ENCODE measurements around the gene PRRG4.
A peak's percentile ranks its signal among the peaks of the same experiment; 100 is the strongest.
"Not testable (repeated sequence)": the region's sequence is repeated elsewhere in the genome, so short reads cannot be mapped to it uniquely, and the experiment has no call there.

PRRG4 gene

DNA sequence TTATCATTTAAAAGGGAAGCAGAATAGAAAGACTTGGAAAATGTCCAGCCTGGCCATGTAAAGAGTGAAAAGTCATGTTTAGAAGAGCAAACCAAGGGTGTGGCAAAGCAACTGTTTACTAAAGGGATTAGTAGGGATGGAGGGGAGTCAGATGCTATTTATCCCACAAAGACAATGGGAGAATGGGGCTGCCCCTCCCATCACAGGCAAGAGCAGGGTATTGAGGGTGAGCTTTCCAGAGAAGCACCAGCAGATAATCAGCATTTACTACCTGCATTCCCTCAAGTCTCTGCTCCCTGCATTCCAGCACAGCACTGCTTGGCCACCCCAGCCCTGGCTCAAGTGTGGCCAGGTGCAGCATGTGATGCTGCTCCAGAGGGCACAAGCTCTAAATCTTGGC is 44.4 kb downstream of the PRRG4 start:
- H3K4me3 ChIP-seq (ENCODE audit: low read length), result no peak overlapping the region
- DNase-seq (ENCODE audit: low read depth, low spot score), result no peak

- no peak overlapping the region for H3K4me3 ChIP-seq (ENCODE audit: low read length)
- no peak for DNase-seq (ENCODE audit: low read depth, low spot score)
Measured at GRCh38 chr11:32881286-32881685, 51.6 kb downstream of the PRRG4 start.

- no peak for DNase-seq (ENCODE audit: low read depth, low spot score)
Measured at GRCh38 chr11:32883421-32883820, 53.7 kb downstream of the PRRG4 start.

DNA sequence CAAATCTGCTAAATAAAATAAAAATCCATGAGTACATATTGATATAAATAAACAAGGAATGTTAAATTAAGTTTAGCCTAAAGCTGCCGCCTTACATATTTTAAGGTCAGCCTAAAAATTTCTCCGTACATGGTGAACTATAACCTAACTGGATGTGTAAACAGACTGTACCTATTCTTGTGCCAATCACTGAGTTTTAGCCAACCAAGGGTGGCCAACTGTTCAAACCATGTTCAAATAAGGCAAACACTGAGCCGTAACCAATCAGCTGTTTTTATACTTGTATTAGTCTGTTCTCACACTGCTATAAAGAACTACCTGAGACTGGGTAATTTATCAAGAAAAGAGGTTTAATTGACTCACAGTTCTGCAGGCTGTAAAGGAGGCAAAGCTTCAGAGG is 54.3 kb downstream of the PRRG4 start:
- DNase-seq (ENCODE audit: low read depth, low spot score), result no peak

More at GRCh38 chr11:32883421-32883820, 53.7 kb downstream of the PRRG4 start:
- no peak overlapping the region for H3K4me3 ChIP-seq (ENCODE audit: low read length)

GRCh38 chr11:32884770-32885384 is 55.1 kb downstream of the PRRG4 start:
- peak; percentile 23 for DNase-seq (ENCODE audit: low read depth, low spot score)
- H3K4me3 ChIP-seq (ENCODE audit: low read length), result no peak overlapping the region

More for the DNA sequence above, 54.3 kb downstream of the PRRG4 start:
- H3K4me3 ChIP-seq (ENCODE audit: low read length), result no peak overlapping the region

- DNase-seq (ENCODE audit: low read depth, low spot score), result no peak
- H3K4me3 ChIP-seq (ENCODE audit: low read length), result no peak overlapping the region
Measured at GRCh38 chr11:32885556-32885955, 55.8 kb downstream of the PRRG4 start.

DNA sequence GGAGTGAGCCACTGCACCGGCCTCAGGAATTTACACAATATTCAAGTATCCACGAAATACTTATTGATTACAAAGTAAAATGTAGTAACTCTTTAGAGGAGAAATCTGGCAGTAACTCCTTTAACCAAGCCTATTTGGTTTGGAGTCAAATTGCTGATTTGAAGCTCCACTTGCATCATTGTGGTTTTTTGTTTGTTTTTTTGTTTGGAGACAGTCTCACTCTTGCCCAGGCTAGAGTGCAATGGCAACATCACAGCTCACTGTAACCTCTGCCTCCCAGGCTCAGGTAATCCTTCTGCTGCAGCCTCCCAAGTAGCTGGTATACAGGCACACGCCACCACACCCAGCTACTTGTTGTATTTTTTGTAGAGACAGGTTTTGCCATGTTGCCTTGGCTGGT is 56.5 kb downstream of the PRRG4 start:
- no peak overlapping the region for H3K4me3 ChIP-seq (ENCODE audit: low read length)

DNA sequence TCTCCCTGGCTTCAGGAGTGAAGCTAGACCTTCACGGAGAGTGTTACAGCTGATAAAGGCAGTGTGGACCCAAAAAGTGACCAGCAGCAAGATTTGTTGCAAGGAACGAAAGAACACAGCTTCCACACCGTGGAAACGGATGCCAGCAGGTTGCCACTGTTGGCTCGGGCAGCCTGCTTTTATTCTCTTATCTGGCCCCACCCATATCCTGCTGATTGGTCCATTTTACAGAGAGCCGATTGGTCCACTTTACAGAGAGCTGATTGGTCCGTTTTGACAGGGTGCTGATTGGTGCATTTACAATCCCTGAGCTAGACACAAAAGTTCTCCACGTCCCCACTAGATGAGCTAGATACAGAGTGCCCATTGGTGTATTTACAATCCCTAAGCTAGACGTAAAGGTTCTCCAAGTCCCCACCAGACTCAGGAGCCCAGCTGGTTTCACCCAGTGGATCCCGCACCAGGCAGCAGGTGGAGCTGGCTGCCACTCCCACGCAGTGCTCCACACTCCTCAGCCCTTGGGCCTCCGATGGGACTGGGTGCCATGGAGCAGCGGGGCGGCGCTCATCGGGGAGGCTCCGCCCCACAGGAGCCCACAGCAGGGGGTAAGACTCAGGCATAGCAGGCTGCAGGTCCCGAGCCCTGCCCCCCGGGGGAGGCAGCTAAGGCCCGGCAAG is 58.1 kb downstream of the PRRG4 start:
- H3K4me3 ChIP-seq (ENCODE audit: low read length); DNase-seq (ENCODE audit: low read depth, low spot score): not testable (repeated sequence)

More for the DNA sequence above, 56.5 kb downstream of the PRRG4 start:
- no peak for DNase-seq (ENCODE audit: low read depth, low spot score)

- not testable (repeated sequence) for H3K4me3 ChIP-seq (ENCODE audit: low read length); DNase-seq (ENCODE audit: low read depth, low spot score)
Measured at GRCh38 chr11:32888384-32888710, 58.6 kb downstream of the PRRG4 start.

DNA sequence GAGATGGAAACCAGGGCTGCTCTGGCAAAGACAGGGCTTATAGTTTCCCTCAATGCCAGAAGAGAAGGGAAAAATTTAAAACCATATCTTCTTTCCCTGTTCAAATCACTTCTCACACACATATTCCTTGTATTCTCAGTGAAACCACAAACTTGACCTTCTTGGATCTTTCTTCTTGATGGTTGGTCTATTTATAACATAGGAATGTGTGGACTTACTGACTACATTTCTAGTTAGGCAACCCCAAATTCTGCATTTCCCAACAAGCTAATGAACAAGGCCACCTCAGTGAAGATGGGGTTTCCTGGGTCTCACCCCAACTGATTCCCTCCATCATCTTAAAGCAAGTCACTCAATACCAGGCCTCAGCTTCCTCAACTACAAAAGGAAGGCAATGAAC is 59.1 kb downstream of the PRRG4 start:
- DNase-seq (ENCODE audit: low read depth, low spot score), result no peak
- H3K4me3 ChIP-seq (ENCODE audit: low read length), result no peak overlapping the region

DNA sequence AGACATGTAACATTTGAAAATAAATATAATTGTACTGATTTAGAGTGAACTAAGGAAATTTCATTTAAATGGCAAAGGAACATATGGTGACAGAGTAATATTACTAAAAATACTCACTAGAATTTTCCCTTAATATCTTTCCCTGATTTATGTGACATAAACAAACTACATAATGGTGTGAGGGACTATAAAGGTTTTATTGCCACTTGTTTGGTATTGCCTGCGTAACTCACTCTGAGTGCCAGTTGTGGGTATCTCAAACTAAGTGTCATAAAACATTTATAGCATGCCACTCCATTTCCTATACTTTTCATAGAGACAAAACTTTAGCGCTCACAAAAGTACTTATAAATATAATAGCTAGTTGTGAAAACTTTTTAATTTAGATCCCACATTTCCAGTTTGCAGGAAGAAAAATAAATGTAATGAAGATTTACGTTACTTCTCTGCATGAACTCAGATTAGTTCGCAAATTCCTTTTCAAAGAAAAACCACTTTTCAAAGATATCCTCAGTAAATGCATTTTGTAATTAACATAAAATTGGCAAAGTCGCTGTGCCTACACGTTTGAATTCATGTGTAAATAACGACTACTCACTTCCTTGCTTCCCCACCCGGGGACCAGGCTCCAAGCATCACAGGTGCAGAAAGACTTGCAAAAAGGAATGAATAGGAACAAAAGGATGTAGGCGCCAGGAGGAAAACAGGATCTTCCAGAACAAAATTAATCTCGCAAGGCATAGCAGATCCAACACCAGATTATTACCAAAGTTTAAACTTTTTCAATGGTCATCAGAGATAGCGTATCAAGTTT is 61.3 kb downstream of the PRRG4 start:
- DNase-seq (ENCODE audit: low read depth, low spot score), result no peak
- H3K4me3 ChIP-seq (ENCODE audit: low read length), result no peak overlapping the region

- no peak for DNase-seq (ENCODE audit: low read depth, low spot score)
- peak overlapping the region; percentile 67 for H3K4me3 ChIP-seq (ENCODE audit: low read length)
Measured at GRCh38 chr11:32891657-32892354, 62.1 kb downstream of the PRRG4 start.

DNA sequence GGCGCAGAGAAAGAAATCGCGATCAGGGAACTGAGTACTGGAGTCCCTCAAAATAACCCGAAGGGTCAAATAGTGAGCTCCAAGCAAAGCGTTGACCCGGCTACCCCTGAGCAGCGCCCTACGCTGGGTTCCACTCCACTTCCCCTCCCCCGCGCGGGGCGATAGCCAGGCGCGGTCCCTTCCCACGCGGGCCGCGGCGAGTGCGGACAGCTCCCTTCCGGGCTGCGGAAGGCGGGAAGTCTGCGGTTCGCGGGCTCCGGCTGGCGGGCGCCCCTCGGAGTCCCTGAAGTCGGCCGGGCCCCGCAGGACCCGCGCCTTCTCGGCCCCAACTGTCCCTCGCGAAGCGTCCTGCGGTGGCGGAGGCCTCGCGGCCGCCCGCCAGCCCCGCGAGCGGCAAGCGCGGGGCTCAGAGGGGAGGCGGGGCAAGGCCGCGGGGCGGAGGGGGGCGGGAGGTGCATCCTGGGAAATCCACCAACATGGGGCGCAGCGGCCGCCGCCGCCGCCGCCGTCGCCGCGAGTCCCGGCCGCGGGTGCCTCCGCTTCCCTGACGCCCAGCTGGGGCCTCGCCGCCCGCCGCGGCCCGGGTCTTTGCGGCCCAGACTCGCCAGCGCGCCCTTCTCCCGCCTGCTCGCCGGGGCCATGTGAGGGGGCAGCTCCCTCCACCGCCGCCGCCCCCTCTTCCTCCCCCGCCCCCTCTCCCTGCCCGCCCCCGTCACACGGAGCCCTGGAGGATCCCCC is 62.8 kb downstream of the PRRG4 start, which contains the start of gene QSER1:
Gene QSER1, plus strand, starts transcription at position 457 of the 738 bp plus-strand sequence. CDS start 315 bp downstream, outside the sequence.
- H3K4me3 ChIP-seq (ENCODE audit: low read length), result peak within 1 kb of the TSS; percentile 67
- peak; percentile 35 for DNase-seq (ENCODE audit: low read depth, low spot score)

DNA sequence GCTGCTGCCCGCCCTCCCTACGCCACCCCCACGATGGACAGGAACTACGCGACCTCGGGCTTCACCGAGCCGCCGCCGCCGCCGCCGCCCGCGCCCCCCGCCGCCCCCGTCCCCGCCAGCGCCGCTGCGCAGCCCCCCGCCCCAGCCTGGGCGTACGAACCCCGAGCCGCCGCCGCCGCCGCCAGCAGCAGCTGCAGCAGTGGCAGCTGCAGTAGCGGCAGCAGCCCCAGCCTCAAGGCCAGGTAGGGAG is 63.3 kb downstream of the PRRG4 start:
- H3K4me3 ChIP-seq (ENCODE audit: low read length), result peak overlapping the region; percentile 67
- DNase-seq (ENCODE audit: low read depth, low spot score), result no peak

GRCh38 chr11:32893343-32894148 is 63.8 kb downstream of the PRRG4 start:
- peak overlapping the region; percentile 67 for H3K4me3 ChIP-seq (ENCODE audit: low read length)
- DNase-seq (ENCODE audit: low read depth, low spot score), result no peak

- peak overlapping the region; percentile 67 for H3K4me3 ChIP-seq (ENCODE audit: low read length)
- peak; percentile 60 for DNase-seq (ENCODE audit: low read depth, low spot score)
Measured at GRCh38 chr11:32894149-32894827, 64.6 kb downstream of the PRRG4 start.

- no peak for DNase-seq (ENCODE audit: low read depth, low spot score)
- no peak overlapping the region for H3K4me3 ChIP-seq (ENCODE audit: low read length)
Measured at GRCh38 chr11:32894921-32895320, 65.2 kb downstream of the PRRG4 start.

DNA sequence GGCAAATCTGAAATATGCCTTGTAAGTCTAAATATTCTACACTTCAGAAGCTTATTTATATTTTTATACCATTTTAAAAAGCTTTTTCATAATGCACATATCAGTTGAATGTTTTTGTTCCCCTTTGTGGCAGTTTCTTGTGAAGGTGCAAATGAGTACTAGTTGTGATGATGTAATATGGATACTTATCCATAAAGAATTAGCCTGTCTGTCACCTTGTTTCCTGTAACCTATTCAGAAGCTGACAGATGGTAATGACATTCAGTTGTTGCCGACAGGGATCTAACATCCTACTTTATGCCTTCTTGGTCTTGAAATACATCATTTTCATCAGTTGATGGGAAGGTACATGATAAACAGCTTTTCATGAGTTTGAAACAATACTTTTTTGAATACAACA is 65.7 kb downstream of the PRRG4 start:
- DNase-seq (ENCODE audit: low read depth, low spot score), result no peak
- no peak overlapping the region for H3K4me3 ChIP-seq (ENCODE audit: low read length)
